ENCODE measurements around the gene SPATA20.

DNA sequence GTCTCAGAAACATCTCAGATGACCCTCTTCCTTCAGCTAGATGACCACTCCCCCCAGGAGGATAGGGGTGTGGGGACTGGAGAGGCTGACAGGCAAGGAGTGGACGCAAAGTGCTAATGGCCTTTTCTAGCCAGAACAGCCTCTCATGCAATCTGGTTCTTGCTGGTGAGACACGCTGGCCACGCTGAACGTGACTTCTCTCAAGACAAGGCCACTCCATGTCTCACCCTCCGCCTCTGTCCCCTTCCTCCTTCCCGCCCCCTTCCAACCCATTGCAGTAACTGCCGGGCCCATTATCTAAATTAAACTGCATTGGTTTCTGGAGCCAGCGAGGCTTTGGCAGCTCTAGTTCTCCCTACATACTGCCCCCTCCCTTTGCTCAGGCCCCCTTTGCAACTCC lies 23.1 kb downstream of the SPATA20 start:
- TF ChIP-seq EZH2 (IDR thresholded peaks at IDR 0.05), result no peak
- TF ChIP-seq, protein P1, sequence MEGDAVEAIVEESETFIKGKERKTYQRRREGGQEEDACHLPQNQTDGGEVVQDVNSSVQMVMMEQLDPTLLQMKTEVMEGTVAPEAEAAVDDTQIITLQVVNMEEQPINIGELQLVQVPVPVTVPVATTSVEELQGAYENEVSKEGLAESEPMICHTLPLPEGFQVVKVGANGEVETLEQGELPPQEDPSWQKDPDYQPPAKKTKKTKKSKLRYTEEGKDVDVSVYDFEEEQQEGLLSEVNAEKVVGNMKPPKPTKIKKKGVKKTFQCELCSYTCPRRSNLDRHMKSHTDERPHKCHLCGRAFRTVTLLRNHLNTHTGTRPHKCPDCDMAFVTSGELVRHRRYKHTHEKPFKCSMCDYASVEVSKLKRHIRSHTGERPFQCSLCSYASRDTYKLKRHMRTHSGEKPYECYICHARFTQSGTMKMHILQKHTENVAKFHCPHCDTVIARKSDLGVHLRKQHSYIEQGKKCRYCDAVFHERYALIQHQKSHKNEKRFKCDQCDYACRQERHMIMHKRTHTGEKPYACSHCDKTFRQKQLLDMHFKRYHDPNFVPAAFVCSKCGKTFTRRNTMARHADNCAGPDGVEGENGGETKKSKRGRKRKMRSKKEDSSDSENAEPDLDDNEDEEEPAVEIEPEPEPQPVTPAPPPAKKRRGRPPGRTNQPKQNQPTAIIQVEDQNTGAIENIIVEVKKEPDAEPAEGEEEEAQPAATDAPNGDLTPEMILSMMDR (IDR thresholded peaks at IDR 0.05), result no peak
- TF ChIP-seq EZH2phosphoT487 (IDR thresholded peaks at IDR 0.05), result no peak

Data from neural progenitor cell (in vitro differentiated cells).